ENCODE measurements around the gene MRPS9.

MRPS9 gene

DNA sequence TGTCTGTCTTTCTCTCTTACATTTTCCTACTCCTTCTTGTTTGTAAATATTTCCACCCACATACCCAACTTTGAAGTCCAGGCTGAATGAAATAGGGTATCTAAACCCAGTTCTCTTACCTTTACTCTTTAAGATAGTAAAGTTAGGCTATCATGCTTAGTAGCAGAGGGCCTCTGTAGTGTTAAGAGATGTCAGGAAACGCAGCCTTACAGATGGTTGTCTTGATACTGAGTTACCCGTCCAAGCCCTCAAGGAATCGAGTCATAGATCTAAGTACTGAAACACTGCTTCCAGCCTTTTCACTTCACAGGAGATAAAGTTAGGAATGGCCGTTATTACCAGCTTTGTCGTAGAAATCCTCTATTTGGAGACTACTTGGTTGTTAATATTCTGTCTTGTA lies 24.3 kb downstream of the MRPS9 start:
- CTCF ChIA-PET = no interaction called here
- TF ChIP-seq CTCF (IDR thresholded peaks at IDR 0.05; ENCODE audit: control extremely low read depth, extremely low read depth, low read depth, missing control alignments) = no peak
- POLR2A ChIA-PET = no interaction called here
- no peak for DNase-seq (ENCODE audit: extremely low spot score)

DNA sequence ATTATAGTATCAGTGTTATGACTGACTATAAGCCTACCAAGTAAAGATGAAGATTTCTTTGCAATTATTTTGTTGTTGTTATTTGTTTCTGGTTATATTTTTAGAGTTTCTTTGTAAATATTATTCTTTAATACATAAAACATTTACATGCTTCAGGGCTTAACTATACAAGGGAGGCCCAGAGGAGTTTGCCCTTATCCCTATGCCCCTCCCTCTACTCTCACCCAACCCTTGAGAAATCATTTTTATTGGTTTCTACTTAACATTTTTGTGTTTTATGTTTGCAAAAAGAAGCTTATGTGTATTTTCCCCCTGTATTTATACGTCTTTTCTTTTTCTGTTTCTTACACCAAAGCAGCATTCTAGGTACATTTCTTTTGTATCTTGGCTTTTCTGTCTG lies 30.5 kb downstream of the MRPS9 start:
- no peak for TF ChIP-seq CTCF (IDR thresholded peaks at IDR 0.05; ENCODE audit: control extremely low read depth, extremely low read depth, low read depth, missing control alignments)
- ChIA-PET POLR2A (no interaction called here), CTCF (no interaction called here)
- DNase-seq (ENCODE audit: extremely low spot score) = no peak

DNA sequence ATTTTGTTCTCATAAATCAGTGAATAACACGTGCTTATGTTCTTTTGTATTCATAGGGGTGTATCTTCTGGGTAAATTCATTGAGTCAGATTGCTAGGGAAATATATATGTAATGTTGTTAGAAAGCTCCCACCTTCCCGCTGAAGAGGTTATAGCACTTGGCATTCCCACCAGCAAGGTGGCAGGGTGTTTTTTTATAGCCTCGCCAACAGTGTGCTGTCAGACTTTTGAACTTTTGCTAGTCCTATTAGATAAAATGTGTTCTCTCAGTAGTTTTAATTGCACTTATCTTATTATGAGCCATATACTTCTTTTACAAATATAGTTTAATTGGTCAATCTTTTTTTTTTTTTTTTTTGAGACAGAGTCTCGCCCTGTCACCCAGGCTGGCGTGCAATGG lies 31.0 kb downstream of the MRPS9 start:
- ChIA-PET POLR2A (interaction anchor here (0.6 kb wide), 1 partner anchor 8 kb away, joined by 3 read pairs; no protein-coding TSS in a partner anchor), CTCF (no interaction called here)
- DNase-seq (ENCODE audit: extremely low spot score) = no peak
- TF ChIP-seq CTCF (IDR thresholded peaks at IDR 0.05; ENCODE audit: control extremely low read depth, extremely low read depth, low read depth, missing control alignments) = no peak

DNA sequence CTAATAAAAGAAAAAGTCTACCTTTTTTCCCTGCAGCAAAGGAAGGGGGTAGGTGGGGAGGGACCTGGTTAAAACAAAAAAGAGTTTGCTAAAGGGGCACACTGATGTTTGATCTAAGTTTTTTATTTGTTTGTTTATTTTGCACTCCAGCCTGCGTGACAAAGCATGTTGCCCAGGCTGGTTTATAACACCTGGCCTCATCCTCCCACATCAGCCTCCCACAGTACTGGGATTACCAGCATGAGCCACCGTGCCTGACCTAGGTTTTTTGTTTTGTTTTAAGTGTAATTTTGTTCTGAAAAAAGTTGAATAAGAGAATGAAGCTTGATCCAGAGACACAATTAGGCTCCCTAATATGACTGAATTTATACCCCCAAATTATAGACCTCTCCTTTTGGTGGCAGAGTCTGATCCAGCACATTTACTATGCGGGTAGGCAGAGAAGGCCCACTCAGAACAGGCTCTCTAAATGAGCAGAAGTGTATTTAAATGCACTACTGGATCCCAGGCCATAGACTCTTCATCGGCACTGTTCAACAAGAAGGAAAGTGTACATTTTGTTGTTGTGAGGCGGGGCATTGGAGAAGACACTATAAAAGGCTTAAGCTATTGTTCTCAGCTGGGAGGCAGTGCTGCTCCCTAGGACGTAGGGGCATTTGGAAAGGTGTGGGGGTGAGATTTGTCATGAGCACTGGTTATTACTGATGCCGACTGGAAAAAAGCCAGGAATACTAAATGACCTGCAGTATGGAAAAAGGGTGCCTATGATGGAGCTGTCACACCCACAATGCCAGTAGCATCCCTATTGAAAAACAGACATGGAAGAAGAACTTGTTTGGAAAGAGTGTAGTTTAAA lies 32.4 kb downstream of the MRPS9 start:
- no peak for TF ChIP-seq CTCF (IDR thresholded peaks at IDR 0.05; ENCODE audit: control extremely low read depth, extremely low read depth, low read depth, missing control alignments)
- DNase-seq (ENCODE audit: extremely low spot score) = no peak
- CTCF ChIA-PET = interaction anchor here (1.4 kb wide), 1 partner anchor 44 kb away, joined by 5 read pairs; no protein-coding TSS in a partner anchor
- POLR2A ChIA-PET = no interaction called here

DNA sequence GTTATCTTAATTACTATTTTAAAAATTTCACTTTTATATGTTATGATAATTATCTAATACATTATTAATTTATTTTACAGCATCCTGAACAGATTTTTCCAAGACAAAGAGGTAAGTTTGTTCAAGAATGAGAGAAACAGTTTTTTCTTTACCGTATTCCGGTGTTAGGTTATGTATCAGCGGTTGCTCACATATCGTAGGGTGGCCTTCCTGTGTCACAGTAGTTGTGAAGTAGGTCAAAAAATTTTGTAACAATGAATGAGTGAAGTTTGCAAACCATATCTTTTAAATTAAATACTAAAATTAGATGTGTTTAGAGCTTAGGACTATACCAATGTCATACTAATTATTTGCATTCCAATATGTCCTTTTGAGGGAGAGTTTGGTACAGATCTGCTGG lies 33.5 kb downstream of the MRPS9 start:
- POLR2A ChIA-PET = no interaction called here
- no peak for DNase-seq (ENCODE audit: extremely low spot score)
- no peak for TF ChIP-seq CTCF (IDR thresholded peaks at IDR 0.05; ENCODE audit: control extremely low read depth, extremely low read depth, low read depth, missing control alignments)
- CTCF ChIA-PET = interaction anchor here (1.2 to 1.4 kb wide), 2 partner anchors 29 to 42 kb away, joined by 4 to 5 read pairs; no protein-coding TSS in a partner anchor

DNA sequence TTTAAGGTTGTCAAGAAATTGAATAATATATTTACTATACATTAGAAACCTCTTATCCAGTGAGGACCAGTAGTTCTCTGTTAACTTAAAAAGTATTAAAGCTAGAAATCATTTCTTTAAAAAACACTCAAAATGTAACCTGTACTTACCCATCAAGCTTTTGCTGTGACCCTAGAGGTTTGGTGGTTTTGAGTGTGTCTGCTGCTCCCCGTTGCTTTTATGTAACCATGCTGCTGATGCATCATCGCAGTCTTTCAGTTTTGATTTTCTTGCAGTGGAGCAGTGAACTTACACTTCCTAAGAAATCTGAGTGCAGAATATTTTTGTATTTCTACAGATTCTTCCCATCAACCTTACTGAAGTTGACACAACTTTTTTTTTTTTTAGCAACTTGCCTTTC lies 34.2 kb downstream of the MRPS9 start:
- DNase-seq (ENCODE audit: extremely low spot score) = peak; percentile 34
- ChIA-PET CTCF (interaction anchor here (1.2 to 1.4 kb wide), 3 partner anchors 11 to 42 kb away, joined by 3 to 5 read pairs (median 4); no protein-coding TSS in a partner anchor), POLR2A (no interaction called here)
- no peak for TF ChIP-seq CTCF (IDR thresholded peaks at IDR 0.05; ENCODE audit: control extremely low read depth, extremely low read depth, low read depth, missing control alignments)

All from GM10248 (cell line).